ENCODE measurements around the gene TXK.

DNA sequence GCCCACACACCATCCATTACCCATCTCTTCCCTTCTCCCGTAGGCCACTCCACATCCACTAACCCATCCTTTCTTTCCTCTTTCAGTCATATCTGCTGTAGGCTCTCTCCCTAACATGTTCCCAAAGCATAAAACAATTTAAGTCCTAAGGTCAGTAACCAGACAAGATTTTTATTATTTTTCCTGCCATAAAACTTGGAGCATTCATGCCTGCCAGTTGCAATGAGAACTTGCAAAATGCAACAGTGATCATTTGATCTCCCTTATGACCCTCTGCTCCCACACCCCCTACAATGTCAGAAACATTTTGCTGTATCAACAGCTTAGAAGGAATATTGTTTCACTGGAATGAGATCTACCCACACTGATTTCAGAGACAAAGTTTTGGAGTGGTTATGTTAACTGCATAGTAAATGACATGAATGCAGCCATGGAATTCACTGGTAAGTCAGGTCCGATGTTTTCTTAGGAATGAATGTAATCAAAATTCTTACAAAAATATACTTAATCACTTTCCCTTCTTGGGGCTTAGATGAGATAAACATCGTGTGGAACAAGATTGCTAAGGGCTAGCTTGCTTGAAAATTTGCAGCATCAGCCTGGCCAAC, 111.8 kb downstream of the TXK start:
- TF ChIP-seq, protein P1, sequence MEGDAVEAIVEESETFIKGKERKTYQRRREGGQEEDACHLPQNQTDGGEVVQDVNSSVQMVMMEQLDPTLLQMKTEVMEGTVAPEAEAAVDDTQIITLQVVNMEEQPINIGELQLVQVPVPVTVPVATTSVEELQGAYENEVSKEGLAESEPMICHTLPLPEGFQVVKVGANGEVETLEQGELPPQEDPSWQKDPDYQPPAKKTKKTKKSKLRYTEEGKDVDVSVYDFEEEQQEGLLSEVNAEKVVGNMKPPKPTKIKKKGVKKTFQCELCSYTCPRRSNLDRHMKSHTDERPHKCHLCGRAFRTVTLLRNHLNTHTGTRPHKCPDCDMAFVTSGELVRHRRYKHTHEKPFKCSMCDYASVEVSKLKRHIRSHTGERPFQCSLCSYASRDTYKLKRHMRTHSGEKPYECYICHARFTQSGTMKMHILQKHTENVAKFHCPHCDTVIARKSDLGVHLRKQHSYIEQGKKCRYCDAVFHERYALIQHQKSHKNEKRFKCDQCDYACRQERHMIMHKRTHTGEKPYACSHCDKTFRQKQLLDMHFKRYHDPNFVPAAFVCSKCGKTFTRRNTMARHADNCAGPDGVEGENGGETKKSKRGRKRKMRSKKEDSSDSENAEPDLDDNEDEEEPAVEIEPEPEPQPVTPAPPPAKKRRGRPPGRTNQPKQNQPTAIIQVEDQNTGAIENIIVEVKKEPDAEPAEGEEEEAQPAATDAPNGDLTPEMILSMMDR (IDR thresholded peaks at IDR 0.05) = no peak
- TF ChIP-seq SMAD4 (CRISPR knock-in tag; IDR thresholded peaks at IDR 0.05) = no peak
- TF ChIP-seq, protein P2, sequence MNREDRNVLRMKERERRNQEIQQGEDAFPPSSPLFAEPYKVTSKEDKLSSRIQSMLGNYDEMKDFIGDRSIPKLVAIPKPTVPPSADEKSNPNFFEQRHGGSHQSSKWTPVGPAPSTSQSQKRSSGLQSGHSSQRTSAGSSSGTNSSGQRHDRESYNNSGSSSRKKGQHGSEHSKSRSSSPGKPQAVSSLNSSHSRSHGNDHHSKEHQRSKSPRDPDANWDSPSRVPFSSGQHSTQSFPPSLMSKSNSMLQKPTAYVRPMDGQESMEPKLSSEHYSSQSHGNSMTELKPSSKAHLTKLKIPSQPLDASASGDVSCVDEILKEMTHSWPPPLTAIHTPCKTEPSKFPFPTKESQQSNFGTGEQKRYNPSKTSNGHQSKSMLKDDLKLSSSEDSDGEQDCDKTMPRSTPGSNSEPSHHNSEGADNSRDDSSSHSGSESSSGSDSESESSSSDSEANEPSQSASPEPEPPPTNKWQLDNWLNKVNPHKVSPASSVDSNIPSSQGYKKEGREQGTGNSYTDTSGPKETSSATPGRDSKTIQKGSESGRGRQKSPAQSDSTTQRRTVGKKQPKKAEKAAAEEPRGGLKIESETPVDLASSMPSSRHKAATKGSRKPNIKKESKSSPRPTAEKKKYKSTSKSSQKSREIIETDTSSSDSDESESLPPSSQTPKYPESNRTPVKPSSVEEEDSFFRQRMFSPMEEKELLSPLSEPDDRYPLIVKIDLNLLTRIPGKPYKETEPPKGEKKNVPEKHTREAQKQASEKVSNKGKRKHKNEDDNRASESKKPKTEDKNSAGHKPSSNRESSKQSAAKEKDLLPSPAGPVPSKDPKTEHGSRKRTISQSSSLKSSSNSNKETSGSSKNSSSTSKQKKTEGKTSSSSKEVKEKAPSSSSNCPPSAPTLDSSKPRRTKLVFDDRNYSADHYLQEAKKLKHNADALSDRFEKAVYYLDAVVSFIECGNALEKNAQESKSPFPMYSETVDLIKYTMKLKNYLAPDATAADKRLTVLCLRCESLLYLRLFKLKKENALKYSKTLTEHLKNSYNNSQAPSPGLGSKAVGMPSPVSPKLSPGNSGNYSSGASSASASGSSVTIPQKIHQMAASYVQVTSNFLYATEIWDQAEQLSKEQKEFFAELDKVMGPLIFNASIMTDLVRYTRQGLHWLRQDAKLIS (CRISPR knock-in tag; IDR thresholded peaks at IDR 0.05; ENCODE audit: borderline replicate concordance) = no peak
- TF ChIP-seq TCF7 (CRISPR knock-in tag; IDR thresholded peaks at IDR 0.05; ENCODE audit: low read depth) = no peak
- TF ChIP-seq, protein P3, sequence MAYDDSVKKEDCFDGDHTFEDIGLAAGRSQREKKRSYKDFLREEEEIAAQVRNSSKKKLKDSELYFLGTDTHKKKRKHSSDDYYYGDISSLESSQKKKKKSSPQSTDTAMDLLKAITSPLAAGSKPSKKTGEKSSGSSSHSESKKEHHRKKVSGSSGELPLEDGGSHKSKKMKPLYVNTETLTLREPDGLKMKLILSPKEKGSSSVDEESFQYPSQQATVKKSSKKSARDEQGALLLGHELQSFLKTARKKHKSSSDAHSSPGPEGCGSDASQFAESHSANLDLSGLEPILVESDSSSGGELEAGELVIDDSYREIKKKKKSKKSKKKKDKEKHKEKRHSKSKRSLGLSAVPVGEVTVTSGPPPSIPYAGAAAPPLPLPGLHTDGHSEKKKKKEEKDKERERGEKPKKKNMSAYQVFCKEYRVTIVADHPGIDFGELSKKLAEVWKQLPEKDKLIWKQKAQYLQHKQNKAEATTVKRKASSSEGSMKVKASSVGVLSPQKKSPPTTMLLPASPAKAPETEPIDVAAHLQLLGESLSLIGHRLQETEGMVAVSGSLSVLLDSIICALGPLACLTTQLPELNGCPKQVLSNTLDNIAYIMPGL (CRISPR knock-in tag; IDR thresholded peaks at IDR 0.05) = no peak
- TF ChIP-seq, protein P4, sequence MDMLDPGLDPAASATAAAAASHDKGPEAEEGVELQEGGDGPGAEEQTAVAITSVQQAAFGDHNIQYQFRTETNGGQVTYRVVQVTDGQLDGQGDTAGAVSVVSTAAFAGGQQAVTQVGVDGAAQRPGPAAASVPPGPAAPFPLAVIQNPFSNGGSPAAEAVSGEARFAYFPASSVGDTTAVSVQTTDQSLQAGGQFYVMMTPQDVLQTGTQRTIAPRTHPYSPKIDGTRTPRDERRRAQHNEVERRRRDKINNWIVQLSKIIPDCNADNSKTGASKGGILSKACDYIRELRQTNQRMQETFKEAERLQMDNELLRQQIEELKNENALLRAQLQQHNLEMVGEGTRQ (CRISPR knock-in tag; IDR thresholded peaks at IDR 0.05) = no peak
- TF ChIP-seq ZNF396 (CRISPR knock-in tag; IDR thresholded peaks at IDR 0.05; ENCODE audit: borderline replicate concordance) = no peak
- TF ChIP-seq CBFB (CRISPR knock-in tag; IDR thresholded peaks at IDR 0.05; ENCODE audit: low read depth) = no peak
